GM21526 (cell line): ENCODE results near the gene KIAA0825.
"Not testable (repeated sequence)": the region's sequence is repeated elsewhere in the genome, so short reads cannot be mapped to it uniquely, and the experiment has no call there.

ENCODE experiments used
- ATAC-seq: cut with Tn5 transposase; IDR thresholded peaks from one replicate; pipeline ENCODE4 v1.9.1; 2021; ENCODE audit warnings: moderate library complexity; ENCODE audit not compliant: unreplicated experiment, low FRiP score

Gene KIAA0825

DNA sequence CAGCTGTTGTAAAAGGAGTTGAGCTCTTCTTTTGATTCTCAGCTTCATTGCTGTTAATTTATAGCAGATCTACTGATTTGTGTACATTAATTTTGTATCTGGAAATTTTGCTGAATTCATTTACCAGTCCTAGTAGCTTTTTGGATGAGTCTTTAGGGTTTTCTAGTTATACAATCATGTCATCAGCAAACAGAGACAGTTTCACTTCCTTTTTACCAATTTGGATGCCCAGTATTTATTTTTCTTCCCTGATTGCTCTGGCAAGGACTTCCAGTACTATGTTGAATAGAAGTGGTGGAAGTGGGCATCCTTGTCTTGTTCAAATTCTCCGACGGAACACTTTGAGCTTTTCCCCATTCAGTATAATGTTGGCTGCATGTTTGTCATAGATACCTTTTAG lies 478.1 kb downstream of the KIAA0825 start:
- ATAC-seq = no peak

DNA sequence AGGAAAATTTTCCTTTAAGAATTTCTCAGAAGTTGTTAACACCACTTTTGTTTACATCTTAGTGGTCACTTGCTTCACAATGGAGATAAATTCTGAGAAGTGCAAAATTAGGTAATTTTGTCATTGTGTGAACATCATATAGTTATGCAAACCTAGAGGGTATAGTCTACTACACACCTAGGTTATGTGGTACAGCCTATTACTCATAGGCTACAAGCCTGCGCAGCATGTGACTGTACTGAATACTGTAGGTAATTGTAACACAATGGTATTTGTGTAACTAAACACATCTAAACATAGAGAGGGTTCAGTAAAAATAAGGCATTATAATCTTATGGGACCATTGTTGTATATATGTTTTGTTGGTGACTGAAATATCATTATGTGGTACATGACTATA lies 488.3 kb downstream of the KIAA0825 start:
- no peak for ATAC-seq

DNA sequence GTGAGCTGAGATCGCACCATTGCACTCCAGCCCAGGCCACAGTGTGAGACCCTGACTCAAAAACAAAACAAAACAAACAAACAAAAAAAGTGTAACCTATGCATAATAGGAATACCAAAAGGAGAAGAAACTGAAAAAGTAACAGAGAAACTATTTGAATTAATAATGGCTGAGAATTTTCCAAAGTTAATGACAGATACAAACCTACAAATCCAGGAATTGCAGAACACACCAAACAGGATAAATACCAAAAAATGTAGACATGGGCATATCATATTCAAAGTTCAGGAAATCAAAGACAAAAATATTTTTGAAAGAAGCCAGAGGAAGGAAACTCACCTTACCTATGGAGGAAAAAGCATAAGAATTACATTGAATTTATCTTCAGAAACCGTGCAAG lies 493.3 kb downstream of the KIAA0825 start:
- ATAC-seq = no peak

DNA sequence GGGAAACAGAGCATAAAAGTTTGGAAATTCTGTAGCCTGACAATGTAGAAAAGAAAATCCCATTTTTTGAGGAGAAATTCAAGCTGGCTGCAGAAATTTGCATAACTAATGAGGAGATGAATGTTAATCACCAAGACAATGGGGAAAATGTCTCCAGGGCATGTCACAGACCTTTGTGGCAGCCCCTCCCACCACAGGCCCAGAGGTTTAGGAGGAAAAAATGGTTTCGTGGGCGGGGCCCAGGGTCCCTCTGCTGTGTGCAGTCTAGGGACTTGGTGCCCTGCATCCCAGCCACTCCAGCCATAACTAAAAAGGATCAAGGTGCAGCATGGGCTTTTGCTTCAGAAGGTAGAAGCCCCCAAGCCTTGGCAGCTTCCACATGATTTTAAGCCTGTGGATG lies 502.1 kb downstream of the KIAA0825 start:
- ATAC-seq = not testable (repeated sequence)

DNA sequence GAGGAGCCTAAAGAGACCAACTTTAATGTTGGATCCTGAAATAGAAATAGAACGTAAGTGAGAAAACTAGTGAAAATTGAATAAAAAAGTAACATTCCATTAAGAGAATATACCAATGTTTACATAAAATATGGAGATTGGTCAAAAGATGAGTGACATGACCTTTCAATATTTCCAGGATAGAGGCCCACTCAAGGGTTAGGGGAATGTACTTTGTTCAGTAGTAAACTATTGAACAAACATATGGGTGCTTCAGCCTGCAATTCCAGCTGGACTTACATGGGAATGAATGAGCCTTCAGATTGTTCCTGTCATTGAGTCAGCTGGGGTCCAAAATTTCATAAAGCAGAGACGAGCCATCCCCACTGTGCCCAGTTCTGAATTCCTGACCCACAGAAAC lies 505.3 kb downstream of the KIAA0825 start:
- ATAC-seq = no peak

DNA sequence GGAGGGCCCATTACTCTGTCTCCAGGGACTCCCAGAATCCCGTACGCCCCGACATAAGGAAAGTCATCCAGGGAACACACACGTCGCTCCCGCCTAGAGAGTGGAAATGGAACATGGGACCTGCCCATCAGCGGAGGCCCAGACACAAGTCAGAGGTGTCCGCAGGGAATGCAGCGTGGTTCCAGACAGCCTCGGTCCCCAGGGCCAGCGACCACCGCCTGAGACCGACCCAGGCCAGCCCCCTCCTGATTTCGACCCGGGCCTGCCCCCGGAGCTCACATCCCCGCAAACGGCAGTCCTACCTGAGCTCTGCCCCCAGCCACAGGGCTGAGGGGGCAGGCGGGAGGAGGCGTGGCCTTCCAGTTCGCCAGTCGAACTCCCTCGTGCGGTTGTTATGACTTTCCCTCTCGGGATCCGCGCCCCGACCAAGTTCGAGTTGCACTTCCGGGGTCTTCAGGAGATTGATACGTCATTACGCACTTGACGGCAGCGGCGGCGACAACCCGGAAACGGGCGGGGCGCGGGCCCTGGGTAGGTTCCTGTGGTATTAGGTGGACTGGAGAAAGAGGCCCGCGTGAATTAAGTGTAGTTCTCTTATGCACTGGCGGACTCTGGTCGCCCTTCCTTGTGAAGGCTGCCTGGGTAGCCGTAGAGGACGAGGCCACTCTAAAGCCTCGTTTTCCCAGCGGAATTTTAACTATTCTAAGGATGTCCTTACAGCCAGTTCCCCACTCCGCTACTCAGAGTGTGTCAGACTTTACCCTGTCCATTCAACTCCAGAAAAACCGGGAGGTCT lies 507.0 kb downstream of the KIAA0825 start:
- ATAC-seq = peak; percentile 100

DNA sequence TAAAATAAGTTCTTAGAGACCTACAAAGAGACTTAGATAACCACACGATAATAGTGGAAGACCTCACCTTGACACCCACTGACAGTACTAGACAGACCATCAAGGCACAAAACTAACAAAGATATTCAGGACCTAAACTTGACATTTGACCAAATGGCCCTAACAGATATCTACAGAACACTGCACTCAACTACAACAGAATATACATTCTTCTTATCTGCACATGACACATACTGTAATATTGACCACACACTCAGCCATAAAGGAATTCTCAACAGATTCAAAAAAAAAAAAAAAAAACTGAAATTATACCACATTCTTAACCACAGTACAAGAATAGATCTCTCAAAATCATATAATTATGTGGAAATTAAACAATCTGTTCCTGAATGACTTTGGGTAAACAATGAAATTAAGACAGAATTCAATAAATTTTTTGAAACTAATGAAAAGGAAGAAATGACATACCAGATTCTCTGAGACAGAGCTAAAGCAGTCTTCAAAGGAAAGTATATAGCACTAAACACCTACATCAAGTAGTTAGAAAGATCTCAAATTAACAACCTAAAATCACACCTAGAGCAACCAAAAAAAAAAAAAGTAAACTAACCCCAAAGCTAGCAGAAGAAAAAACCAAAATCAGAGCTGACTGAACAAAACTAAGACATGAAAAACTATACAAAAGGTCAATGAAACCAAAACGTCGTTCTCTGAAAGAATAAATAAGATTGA lies 514.7 kb downstream of the KIAA0825 start:
- ATAC-seq = no peak
